GM19328 (cell line): ENCODE measurements around the gene TFF3.

Experiments used
- ATAC-seq: cut with Tn5 transposase; IDR thresholded peaks from one replicate; pipeline ENCODE4 v1.9.1; 2021; ENCODE audit warnings: mild to moderate bottlenecking, moderate library complexity; ENCODE audit not compliant: unreplicated experiment

TFF3 gene

DNA sequence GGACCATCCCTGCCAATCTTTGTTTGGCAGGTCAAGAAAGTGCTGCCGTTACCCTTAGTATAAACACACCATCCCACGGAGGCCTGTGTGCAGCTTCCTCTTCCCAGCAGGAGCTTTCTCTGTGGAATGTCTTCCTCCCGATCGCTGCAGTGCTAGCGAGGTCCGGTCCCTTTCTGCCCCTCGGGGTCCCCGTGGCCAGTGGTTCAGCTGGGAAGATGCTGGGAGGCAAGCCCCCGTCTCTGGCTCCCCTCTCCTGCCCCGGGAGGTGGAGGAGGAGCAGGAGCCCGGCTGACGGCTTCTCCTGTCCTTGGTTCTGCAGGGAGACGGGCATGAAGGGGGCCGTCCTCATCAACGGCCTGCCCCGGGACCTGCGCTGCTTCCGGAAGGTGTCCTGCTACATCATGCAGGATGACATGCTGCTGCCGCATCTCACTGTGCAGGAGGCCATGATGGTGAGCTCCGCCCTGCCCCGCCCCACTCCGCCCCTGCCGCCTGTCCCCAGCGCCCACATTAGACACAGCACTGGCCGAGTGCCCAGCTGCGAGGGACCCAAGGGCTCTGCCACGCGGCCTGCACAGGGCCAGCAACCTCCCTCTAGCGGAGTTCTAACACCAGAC is 42.1 kb downstream of the TFF3 start:
- no peak for ATAC-seq

DNA sequence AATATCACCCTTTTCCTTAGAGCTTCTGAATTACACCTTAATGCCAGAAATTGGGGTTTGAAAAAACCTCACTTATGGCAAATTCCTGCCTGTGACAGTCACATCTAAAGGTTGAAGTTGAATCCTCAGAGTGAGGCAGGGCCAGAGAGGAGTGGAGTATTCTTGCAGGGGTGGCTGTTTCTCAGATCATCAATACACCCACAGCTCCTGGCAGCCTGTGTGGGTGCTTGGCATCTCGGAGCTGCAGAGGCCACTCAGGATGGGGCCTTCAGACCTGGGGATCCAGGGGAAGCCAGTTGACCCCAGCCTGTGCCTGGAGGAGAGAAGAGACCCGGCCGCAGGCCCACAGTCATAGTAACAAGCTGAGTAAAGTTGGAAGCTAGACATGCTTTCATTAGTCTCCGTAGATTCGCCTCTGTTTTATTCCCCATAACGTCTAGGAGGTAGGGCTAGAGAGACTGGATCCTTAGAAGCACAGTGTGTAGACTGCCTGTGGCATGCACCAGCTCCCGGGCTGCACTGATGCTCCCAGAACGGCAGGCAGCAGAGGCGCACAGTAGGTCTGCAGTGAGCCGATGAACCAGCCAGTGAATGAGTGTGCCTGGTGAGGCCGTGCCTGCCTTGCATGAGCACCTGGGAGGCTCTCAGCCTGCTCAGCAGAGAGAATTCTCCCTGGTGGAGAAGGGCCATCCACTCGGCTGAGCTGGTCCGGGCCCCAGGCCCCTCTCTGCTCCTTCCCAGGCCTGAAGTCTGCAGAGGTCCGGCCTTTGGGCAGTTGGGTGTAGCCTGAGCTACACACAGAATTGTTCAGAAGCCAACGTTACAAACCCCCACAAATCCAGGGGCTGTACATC is 42.9 kb downstream of the TFF3 start:
- ATAC-seq: no peak

DNA sequence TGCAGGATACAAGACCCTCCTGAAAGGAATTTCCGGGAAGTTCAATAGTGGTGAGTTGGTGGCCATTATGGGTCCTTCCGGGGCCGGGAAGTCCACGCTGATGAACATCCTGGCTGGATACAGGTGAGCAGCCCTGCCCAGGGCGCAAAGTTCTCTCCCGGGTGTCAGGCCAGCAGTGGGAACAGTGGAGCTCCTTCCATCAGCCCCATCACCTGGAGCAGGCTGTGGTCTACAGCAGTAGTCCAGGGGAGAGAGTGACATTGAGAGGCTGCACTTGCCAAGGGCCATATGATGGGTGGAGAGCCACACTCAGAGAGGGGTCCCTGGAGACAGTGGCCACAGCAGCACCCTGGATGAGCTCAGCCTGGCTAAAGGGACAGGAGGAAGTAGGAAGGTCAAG is 44.1 kb downstream of the TFF3 start:
- no peak for ATAC-seq

DNA sequence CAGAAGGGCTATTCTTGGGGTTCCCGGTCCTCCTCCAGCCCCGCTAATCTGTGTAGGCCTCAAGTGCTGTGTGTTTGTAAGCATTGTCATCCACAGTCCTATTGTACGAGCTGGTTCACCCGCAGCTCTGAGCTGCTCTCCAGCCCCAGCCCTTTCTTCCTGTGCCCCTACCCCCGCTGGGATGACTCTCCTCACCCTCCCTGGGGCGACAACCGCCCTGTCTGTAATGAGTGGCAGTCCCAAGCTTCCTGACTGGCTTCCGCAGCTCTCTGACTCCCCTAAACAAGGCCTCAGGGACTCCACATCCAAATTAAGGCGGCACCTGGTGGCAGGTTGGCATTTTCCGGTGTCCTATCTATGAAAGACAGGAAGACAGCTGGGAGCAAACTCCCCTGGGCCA is 45.8 kb downstream of the TFF3 start:
- no peak for ATAC-seq

DNA sequence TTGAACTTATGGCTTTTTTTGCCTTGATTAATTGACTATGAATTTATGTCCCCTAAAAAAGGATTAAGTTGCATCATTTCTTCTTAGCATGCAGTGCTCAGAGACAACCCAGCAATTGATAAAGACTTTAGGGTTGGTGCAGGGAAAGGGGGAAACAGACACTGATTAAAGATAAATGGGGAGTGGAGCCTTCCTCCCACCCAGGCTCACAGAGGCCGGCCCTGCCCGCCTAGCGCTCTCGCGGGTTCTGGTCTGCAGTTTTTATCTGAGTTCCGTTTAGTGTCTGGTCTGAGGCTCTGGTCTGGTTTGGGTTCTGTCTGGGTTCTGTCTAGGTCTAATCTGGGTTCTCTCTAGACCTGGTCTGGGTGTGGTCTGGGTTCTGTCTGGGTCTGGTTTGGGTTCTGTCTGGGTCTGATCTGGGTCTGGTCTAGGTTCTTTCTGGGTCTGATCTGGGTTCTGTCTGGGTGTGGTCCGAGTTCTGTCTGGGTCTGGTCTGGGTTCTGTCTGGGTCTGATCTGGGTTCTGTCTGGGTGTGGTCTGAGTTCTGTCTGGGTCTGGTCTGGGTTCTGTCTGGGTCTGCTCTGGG is 48.1 kb downstream of the TFF3 start:
- no peak for ATAC-seq

DNA sequence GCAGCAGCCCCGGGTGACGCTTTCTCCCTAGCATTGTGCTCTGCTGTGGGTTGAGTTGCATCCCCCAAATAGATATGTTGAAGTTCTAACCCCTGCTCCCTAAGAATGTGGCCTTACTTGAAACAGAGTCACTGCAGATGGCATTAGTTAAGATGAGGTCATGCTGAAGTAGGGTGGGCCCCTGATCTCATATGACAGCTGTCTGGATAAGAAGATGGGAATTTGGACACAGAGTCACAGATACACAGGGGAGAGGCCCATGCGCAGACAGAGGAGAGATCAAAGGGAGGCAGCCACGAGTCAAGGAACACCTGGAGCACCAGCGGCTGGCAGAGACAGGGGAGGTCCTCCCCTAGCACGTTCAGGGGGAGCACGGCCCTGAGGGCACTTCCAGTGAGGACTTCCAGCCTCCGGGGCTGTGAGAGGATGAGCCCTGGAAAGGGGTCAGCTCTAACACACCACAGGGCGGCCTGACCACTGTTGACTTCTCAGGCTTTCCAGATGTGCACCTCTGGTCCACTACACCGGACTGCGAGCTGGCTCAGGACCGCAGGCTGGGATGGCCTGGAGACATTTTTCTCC is 49.9 kb downstream of the TFF3 start:
- ATAC-seq: no peak

DNA sequence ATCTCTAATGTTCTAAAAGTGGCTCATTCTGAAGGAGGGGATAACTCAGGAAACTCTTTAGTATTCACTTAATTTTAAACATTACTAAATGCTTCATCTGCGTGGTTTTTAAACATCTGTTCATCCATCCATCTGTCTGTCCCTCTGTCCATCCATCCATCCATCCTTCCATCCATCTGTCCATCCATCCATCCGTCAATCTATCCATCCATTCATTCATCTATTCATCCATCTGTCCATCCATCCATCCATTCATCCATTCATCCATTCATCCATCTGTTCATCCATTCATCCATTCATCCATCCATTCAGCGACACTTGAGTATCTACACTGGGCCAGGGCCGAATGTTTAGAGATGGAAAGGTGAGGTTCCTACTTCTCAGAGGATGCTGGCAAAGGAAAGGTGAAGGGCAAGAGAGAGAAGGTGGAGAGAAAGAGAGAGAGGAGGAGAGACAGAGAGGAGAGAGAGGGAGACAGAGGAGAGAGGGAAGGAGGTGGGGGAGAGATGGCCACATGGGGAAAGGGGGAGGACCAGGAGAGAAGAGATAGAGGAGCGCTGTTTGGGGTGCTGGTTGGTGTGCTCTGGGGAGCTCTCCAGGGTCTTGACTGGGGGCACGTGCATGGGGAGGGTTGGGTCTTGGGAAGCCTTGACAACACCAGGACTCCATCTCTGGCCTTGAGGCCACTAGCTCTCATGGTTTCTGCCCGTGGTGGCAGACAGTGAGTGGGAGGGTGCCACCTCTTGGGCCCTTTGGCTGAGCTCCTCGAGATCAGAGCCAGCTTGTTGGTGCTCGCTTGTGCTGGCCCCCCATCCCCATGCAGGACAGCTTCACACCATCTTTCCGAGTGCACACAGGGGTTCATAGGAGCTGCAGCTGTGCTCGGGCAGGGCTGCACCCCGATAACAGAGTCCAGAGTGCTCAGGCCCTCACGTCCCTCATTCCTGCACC is 50.7 kb downstream of the TFF3 start:
- ATAC-seq: no peak

DNA sequence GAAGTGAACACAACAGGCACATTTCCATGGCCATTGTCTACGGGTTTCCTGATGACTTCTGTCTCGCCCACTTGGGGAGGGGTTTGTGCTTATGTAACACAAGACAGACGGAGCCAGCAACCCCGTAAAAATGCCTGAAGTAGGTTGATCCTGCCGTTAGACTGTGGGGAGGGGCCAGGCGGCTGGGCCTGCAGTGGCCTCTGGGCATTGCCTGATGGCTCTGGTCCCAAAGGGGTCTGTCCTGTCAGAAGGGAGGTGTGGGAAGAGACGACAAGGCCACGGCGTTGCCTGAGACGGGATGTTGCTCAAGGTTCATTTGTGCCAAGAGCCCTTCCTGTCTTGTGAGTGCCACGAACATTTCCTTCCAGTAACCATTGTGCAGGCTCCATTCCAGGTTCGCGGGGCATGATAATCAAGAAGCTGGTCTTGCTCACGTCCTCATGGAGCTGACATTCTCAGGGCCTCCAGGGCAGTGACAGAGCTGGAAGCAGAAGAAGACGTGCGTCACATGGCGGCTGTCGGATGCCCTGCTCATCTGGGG is 51.5 kb downstream of the TFF3 start:
- ATAC-seq: no peak

DNA sequence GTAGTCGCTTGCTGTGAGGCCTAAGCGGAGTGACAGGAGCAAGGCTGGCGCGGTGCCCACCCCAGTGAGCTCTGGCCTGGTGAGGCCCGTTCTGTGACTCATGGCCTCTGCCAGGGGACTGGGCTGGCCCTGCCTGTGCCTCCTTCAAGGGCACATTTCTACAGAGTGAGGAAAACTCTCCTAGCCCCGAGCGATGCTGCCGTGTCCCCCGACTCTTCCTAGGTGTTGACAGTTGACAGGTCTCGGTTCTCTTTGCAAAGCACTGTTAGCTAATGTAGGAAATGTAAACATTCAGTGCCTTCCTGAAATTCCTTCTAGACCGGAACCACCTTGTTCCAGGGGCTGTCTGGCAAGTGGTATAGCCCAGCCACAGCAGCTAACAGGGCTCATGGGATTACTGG is 52.4 kb downstream of the TFF3 start:
- ATAC-seq: no peak

DNA sequence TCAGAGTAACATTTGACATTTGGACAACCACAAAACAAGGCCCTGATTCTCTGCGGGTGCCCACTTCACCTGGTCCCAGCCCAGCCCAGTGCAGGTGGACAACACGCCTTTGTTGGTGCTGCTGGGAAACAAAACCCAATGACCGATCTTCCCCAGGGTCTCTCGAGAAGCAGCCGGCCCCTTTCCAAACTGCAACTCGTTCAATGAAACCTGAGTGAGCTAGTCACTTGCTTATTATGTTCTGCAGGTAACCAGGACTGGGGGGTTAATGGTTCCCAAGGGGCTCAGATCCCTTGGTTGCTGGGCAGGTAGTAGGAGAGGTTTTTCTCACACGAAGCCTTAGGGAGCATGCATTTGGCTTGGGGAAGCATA is 53.4 kb downstream of the TFF3 start:
- ATAC-seq: no peak
